KMS-11 (cell line): ENCODE results near the gene ENO1.
A peak's percentile ranks its signal among the peaks of the same experiment; 100 is the strongest.
"Not testable (repeated sequence)": the region's sequence is repeated elsewhere in the genome, so short reads cannot be mapped to it uniquely, and the experiment has no call there.

Source experiments
- H2AFZ ChIP-seq: fragments of 200-600 bp; sonication (generic); 2 replicates; pipeline ENCODE4 v1.6.1; 2016; ENCODE audit warnings: antibody characterized with exemption, mixed run types, low read depth
- H3K27ac ChIP-seq: fragments of 200-600 bp; sonication (generic); 2 replicates; pipeline ENCODE4 v1.6.1; 2016; ENCODE audit warnings: mild to moderate bottlenecking, mixed run types
- H3K27me3 ChIP-seq: fragments of 200-600 bp; sonication (generic); 2 replicates; pipeline ENCODE4 v1.6.1; 2017; ENCODE audit warnings: mild to moderate bottlenecking, low read depth, mixed run types, moderate library complexity; ENCODE audit not compliant: insufficient read depth
- H3K36me3 ChIP-seq: fragments of 200-600 bp; sonication (generic); 2 replicates; pipeline ENCODE4 v1.6.1; 2017; ENCODE audit warnings: mild to moderate bottlenecking, mixed run types; ENCODE audit not compliant: insufficient read depth
- H3K4me1 ChIP-seq: fragments of 200-600 bp; sonication (generic); 2 replicates; pipeline ENCODE4 v1.6.1; 2016; ENCODE audit warnings: mild to moderate bottlenecking, low read depth, mixed run types; ENCODE audit not compliant: poor library complexity, severe bottlenecking
- H3K4me2 ChIP-seq: fragments of 200-600 bp; sonication (generic); 2 replicates; pipeline ENCODE4 v1.7.0; 2016; ENCODE audit warnings: mild to moderate bottlenecking, mixed run types
- H3K4me3 ChIP-seq: fragments of 200-600 bp; sonication (generic); IDR thresholded peaks from 2 replicates; pipeline ENCODE4 v1.6.1; 2017; ENCODE audit warnings: low read depth, low read length, mixed read lengths; ENCODE audit not compliant: insufficient read depth
- H3K79me2 ChIP-seq: fragments of 200-600 bp; sonication (generic); 2 replicates; pipeline ENCODE4 v1.6.1; 2016; ENCODE audit warnings: low read depth, mixed run types; ENCODE audit not compliant: insufficient read depth
- H3K9ac ChIP-seq: fragments of 200-600 bp; sonication (generic); 2 replicates; pipeline ENCODE4 v1.6.1; 2016; ENCODE audit warnings: mild to moderate bottlenecking, mixed run types
- H4K20me1 ChIP-seq: fragments of 200-600 bp; sonication (generic); 2 replicates; pipeline ENCODE4 v1.6.1; 2016; ENCODE audit warnings: mild to moderate bottlenecking, mixed run types; ENCODE audit not compliant: insufficient read depth
- CTCF ChIP-seq: fragments of 200-600 bp; sonication (generic); conservative IDR thresholded peaks from 2 replicates; pipeline ENCODE4 v1.6.1; 2017; ENCODE audit warnings: low read depth, mild to moderate bottlenecking, antibody characterized with exemption, low read length, moderate library complexity, mixed read lengths

The ENO1 gene

DNA sequence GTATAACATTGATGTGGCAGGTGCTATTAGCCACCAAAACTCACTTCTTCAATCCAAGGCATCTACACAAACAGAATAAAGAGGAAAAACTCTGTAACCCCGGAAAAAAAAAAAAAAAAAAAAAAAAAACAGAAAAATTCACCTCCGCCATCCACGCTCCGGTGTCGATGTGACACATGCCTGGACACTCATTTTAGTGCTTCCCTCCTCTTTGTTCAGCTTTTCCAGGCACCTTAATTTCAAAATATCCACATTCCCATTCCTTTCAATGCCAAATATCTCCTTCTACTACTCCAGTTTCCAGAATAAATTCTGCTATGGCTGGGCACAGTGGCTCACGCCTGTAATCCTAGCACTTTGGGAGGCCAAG is 55.2 kb downstream of the ENO1 start:
- no peak for TF ChIP-seq CTCF
- no peaks in the 10 kb centered on the region for H3K36me3 ChIP-seq

GRCh38 chr1:8822373-8823294 is 55.9 kb downstream of the ENO1 start:
- H3K9ac ChIP-seq = no peak overlapping the region
- peaks cover 3% of the 10 kb centered on the region; the same call in 1 of the 2 replicates for H3K27me3 ChIP-seq
- H3K27ac ChIP-seq = no peak overlapping the region
- no peaks in the 10 kb centered on the region for H3K79me2 ChIP-seq
- no peak overlapping the region for H3K4me3 ChIP-seq
- no peak for TF ChIP-seq CTCF
- H2AFZ ChIP-seq = no peak overlapping the region
- peaks cover 16% of the 10 kb centered on the region for H3K4me1 ChIP-seq
- no peak overlapping the region for H3K4me2 ChIP-seq
- no peaks in the 10 kb centered on the region for H3K36me3 ChIP-seq
- H4K20me1 ChIP-seq = no peaks in the 10 kb centered on the region

More for the DNA sequence above, 55.2 kb downstream of the ENO1 start:
- Histone ChIP-seq H4K20me1 (no peaks in the 10 kb centered on the region), H3K79me2 (no peaks in the 10 kb centered on the region), H3K4me3 (no peak overlapping the region), H3K4me1 (peaks cover 13% of the 10 kb centered on the region), H3K27ac (no peak overlapping the region), H3K4me2 (no peak overlapping the region), H3K27me3 (peaks cover 9% of the 10 kb centered on the region; the same call in 1 of the 2 replicates), H3K9ac (no peak overlapping the region), H2AFZ (no peak overlapping the region)

DNA sequence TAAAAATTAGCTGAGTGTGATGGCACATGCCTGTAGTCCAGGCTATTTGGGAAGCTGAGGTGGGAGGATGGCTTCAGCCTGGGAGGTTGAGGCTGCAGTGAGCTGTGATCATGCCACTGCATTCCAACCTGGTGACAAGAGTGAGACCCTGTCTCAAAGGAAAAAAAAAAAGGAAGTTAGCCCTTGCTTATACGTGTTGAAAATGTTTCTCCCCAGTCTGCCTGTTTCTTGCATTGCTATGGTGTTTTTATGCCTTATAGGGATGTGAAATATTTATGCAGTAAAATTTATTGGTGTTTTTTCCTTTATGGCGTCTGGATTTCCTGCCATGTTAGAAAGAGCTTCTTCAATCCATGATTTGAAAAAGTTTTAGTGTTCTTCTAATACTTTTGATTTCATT is 57.4 kb downstream of the ENO1 start:
- Histone ChIP-seq H3K79me2 (no peaks in the 10 kb centered on the region), H3K27me3 (no peaks in the 10 kb centered on the region), H2AFZ (no peak overlapping the region), H3K27ac (no peak overlapping the region), H3K4me2 (no peak overlapping the region), H3K4me3 (no peak overlapping the region), H3K4me1 (peaks cover 22% of the 10 kb centered on the region), H3K36me3 (no peaks in the 10 kb centered on the region), H4K20me1 (no peaks in the 10 kb centered on the region), H3K9ac (no peak overlapping the region)
- no peak for TF ChIP-seq CTCF

DNA sequence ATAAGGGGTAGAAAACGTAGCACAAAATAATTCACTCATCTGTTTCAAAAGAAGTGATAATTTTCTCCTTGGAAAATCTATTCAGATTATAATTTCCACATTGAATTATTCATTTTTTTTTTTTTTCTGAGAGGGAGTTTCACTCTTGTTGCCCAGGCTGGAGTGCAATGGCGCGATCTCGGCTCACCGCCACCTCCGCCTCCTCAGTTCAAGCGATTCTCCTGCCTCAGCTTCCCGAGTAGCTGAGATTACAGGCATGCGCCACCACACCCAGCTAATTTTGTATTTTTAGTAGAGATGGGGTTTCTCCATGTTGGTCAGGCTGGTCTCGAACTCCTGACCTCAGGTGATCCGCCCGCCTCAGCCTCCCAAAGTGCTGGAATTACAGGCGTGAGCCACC is 59.7 kb downstream of the ENO1 start:
- not testable (repeated sequence) for H4K20me1 ChIP-seq, H3K27me3 ChIP-seq, H3K27ac ChIP-seq, H3K4me3 ChIP-seq, H3K79me2 ChIP-seq, H3K9ac ChIP-seq, H3K36me3 ChIP-seq, H2AFZ ChIP-seq
- H3K4me1 ChIP-seq = peaks cover 32% of the 10 kb centered on the region
- H3K4me2 ChIP-seq = peak overlapping the region; percentile 82; the same call in 1 of the 2 replicates

DNA sequence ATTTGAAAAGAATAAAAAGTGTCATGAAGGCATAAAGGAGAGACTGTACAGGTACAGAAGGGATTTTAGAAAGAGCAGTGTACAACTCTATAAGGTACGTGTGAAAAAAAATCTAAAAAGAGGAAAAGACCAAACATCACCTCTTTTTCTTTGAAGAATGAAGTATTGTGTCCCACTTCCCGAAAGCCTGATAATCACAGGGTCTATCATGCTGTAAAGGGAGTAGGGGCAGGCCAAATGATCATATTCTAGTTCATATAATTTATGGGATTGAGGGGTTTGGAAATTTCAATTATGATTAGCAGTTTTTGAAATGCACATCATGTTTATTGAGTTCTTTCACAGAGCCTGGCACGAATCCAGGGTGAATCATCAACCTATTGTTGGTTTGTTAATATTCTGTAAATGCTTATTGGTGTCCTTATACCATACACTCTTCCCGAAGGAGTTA is 60.1 kb downstream of the ENO1 start:
- Histone ChIP-seq H3K4me3 (peak overlapping the region; percentile 62), H4K20me1 (no peaks in the 10 kb centered on the region; the same call in 1 of the 2 replicates), H3K9ac (peak overlapping the region; percentile 47; the same call in 1 of the 2 replicates), H3K4me2 (peak overlapping the region; percentile 82), H3K79me2 (no peaks in the 10 kb centered on the region), H3K36me3 (no peaks in the 10 kb centered on the region), H3K4me1 (peaks cover 32% of the 10 kb centered on the region), H2AFZ (peak overlapping the region; percentile 94), H3K27me3 (peaks cover 5% of the 10 kb centered on the region; the same call in 1 of the 2 replicates), H3K27ac (peak overlapping the region; percentile 48; the same call in 1 of the 2 replicates)
- no peak for TF ChIP-seq CTCF
